Activated T-cell treated with anti-CD3 and anti-CD28 coated beads for 24 hours (primary cell): ENCODE results near the gene ANKRD6.

Source experiments
- DNase-seq: peaks from one replicate; pipeline ENCODE4 v3.0.0-alpha.2; 2020; ENCODE audit warnings: low read depth

The ANKRD6 gene

GRCh38 chr6:89509777-89510281 is 76.9 kb downstream of the ANKRD6 start:
- DNase-seq, result no peak

GRCh38 chr6:89510393-89510792 is 77.4 kb downstream of the ANKRD6 start:
- DNase-seq, result no peak

GRCh38 chr6:89518352-89519055 is 85.6 kb downstream of the ANKRD6 start:
- no peak for DNase-seq

DNA sequence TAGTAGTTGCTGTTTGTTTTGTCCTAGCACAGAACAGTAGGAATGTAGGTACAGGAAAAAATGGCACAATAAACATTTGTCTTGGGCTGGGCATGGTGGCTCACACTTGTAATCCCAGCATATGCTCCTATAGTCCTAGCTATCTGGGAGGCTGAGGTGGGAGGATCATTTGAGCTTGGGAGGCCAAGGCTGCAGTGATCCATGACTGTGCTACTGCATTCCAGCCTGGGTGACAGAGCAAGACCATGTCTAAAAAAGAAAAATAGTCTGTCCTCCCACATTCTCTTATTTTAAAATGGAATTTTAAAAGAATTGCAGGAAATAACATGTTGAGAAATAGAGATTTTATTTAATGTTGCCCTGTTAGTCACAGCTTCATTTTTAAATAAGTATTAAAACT is 87.8 kb downstream of the ANKRD6 start:
- no peak for DNase-seq

GRCh38 chr6:89522778-89523177 is 89.8 kb downstream of the ANKRD6 start:
- no peak for DNase-seq

DNA sequence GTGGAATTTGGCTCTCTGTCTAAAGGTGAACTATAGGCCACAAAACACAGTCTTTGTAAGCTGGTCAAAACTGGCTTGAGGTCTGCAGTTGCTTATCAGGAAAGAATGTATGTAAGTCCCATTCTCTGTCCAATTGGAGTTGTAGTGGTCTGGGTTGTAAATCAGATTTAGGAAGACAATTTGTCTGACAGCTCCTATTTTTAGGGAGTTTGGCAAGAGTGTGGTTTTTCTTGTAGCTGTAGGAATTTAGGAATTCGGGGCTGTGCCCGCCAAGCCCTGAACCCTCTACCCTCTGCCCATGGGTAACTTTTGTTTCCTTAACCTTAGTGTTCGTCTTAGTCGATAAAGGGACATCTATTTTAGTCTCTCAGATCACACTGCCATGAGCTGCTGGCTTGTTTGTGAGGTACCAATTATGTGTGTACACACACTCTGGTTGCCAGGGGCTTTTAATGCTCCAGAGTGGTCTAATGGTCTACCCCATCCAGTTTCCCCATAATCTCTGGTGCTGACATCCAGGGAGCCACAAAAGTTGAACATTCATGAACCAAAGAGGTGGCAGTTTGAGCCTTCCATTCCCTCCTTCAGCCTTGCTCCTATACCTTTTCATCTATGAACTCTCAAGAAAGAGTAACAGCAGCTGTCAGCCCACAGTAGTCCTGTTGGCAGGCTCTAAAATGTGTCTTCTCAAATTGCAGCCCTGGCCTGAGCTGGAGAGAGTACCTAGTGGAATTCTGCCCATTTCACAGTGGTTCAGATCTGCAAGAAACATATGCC is 93.0 kb downstream of the ANKRD6 start:
- DNase-seq, result no peak

DNA sequence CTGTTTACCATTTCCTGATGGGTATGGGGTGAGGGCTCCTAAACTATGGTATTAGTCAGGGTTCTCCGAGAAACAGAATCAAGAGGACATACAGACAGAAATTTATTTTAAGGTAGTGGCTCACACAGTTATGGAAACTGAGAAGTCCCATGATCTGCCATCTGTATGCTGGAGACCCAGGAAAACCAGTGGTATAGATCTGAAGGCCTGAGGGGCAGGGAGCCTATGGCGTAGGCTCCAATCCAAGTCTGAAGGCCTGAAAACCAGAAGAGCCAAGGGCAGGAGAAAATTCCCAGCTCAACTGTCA is 93.6 kb downstream of the ANKRD6 start:
- DNase-seq, result no peak

- no peak for DNase-seq
Measured at GRCh38 chr6:89527634-89528033, 94.7 kb downstream of the ANKRD6 start.

GRCh38 chr6:89528866-89529265 is 95.9 kb downstream of the ANKRD6 start:
- DNase-seq, result no peak

- DNase-seq, result no peak
Measured at GRCh38 chr6:89530982-89531381, 98.0 kb downstream of the ANKRD6 start.

GRCh38 chr6:89536231-89536630 is 103.3 kb downstream of the ANKRD6 start:
- DNase-seq, result no peak

- DNase-seq, result no peak
Measured at GRCh38 chr6:89539779-89540178, 106.8 kb downstream of the ANKRD6 start.

DNA sequence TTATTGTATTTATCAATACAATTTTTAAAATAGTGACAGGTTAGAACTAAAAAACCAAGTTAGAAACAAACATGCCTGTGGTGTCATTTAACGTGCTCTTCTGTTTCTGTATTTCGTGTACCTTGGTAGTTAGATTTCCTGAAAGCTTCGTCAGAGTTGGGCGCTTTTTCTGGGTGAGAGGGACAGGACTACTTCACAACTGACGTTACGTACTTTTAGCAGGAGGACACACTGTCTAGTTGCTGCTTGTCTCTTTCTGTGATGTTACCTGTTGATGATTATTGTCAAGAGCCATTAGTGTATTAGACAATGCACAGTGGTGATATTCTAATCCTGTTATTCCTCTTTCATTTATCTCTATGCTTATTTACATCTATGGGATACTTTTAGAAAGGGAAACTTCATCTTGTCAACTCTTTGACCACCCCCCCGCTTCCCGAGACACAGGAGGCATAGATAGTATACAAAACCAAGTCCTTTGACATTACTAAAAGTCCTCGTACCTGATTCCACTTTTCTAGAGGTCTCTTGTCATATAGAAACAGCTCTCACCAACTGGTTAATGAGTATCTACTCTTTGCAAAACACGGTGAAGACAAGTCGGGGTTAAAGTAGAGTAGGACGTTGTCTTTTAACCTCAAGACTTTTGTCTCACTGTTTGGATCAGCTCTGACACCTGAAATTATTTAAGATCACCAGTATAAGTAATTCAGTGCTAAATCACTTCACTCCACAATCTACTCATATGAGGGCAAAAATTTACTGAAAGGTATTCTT is 109.3 kb downstream of the ANKRD6 start:
- no peak for DNase-seq

GRCh38 chr6:89542866-89543265 is 109.9 kb downstream of the ANKRD6 start:
- DNase-seq, result no peak

DNA sequence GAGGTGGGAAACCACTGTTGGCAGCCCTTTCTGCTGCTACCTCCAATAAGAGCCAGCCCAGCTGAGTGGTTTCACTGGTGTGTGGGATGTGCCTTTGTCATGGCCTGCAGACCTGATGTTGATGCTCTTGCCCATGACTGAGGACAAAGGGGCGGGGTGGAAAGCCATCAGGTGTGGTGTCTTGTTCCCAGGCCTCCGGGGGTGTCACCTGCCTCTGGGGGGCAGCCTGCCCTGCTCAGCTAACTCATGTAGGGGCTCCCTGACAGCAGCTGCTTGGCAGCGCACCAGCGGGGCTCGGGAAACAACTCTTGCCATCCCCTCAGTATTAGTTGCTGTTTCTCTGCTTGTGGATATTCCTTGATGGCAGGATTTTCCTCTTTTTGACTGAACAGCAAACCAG is 114.3 kb downstream of the ANKRD6 start:
- DNase-seq, result no peak

DNA sequence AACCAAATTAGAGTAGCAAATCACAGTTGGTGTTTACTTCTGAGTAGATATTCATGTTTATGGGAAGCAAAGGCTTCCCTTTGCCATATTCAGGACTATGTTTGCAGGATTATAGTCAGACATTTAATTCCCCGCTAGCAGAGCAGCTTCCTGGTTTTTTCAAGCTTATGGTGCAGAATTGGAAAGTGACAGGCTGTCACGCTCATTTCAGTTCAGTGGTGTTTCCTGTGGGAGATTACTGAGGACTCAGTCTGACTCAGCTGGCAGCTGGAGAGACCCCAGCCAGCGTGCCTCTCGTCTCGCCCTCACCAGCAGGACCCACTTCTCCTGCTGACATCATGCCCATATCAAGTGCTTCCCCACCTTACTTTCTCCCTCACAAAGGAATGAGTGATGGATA is 120.5 kb downstream of the ANKRD6 start:
- no peak for DNase-seq

DNA sequence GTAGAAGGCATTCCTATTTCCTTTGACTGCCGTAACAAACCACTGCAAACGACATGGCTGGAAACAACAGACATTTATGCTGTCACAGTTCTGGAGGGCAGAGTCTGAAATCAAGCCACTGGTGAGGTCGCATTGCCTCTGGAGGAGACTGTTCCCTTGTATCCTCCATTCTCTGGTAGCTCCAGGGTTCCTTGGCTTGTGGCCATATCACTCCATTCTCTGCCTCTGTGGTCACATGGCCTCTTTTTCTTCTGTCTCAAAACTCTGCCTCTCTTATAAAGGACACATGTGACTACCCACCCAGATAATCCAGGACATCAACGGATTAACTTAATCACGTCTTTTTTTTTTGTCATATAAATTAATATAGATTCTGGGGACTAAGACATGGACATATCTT is 121.2 kb downstream of the ANKRD6 start:
- DNase-seq, result no peak

DNA sequence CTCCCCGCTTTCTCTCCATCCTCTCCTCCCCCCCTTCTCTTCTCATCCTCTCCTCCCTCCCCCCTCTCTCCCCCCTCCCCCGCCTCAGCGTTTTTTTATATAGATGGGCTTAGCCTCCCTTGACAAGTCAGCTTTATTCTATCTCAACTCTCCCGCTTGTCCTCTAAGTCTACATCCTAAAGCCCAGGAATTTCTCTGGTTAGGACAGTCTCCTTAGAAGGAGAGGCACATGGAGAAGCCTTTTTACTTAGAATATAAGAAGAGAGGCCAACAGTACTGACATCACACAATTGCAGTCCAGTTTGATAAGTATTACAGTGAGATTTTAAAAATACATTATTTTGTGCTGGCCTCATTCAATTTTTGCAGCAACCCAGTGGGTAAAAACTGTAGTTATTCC is 122.1 kb downstream of the ANKRD6 start:
- no peak for DNase-seq

DNA sequence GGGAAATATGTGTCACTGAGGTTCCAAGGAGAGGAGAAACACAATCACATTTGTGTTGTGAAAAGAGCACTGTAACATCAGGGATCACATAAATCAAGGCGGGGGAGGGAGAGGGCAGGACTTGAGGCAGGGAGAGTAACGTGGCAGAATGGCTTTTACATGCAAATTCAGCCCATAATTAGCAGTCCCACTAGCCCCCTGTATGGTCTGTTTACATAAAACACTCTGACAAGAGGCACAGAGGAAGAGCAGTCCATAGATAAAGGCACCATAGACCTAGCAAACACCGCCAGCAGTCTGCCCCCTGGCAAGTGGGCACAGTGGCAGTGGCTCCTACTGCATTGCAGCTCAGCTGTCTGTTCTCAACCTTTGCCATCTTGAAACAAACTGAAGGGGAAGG is 122.9 kb downstream of the ANKRD6 start:
- no peak for DNase-seq

GRCh38 chr6:89559487-89559886 is 126.5 kb downstream of the ANKRD6 start:
- no peak for DNase-seq

DNA sequence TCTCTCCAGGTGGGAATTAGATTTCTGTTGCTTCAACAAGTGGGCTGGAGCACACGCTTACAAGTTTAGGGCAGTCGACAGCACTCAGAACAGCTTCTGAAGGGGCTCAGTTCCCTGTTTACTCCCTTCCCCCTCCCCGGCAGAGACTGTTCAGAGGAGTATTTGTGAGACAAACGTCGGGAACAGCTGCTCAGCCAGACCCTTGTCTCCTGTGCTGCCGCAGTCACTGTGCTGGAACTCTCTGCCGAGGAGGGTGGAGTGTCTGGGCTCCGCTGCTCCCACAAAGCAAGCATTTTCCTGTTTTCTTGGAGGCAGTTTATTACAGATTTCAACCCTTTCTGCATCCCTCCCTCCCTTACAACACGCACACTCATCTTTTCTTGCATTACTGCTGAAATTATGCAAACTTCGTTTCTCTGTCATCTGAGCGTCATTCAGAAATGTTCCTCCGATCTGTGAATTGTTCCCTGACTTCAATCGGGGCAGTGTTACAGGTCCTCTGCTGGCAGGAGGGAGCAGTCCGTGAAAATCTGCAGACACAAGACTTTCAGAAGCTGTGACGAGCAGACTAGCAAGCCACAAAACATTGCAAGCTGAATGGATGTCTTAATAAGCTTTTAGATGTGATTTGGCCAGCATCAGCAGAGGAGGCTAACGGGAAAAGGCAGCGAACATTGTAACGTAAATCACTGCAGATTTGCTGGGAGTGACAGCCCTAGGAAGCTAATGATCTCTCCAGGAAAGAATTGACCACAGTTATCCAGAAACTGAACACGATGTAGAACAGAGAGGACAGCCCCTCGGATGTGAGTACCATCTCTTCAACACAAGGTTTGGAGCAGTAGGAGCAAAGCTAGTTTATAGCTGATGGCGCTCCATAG is 129.4 kb downstream of the ANKRD6 start:
- no peak for DNase-seq

DNA sequence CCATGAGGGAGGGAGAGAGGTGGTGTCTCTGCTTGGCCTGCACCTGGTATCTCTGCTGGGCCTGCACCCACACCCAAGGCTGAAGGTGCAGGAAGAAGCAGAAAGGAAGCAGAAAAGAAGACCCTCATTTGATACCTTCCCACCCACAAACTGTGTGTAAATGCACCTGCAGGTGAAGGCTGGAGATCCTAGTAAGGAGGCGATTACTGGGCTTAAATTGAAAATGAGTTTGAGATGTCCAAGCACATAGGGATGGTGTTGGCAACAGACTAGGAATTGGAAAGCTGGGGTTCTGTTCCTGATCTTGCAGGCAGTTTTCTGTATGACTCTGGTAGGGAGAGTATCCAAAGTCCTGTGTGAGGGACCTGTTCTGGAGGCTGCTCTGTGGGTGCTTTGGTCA is 130.9 kb downstream of the ANKRD6 start:
- no peak for DNase-seq
